AG20443 (cell line): ENCODE measurements around the gene RASA3.

Source experiments
- DNase-seq: peaks from one replicate; pipeline ENCODE4 v3.0.0; 2012; ENCODE audit warnings: low spot score, mixed read lengths

RASA3 gene

DNA sequence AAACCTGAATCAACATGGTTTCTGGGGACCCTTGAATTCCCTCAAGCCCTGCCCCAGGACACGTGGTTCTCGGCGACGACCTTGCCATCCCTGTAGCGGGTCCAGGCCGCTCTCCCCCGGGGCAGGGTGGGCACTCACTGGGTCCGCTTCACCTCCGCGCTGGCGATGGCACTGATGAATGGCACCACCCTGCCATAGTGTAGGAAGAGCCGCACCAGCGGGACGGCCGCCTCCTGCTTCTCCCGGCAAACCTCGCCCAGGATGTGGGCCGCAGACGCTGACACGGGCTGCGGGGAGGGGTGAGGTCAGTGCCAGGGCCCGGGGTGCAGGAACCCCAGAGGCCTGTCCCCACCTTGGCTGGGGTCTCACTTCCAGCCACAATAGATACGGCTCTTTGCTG, 114.5 kb downstream of the RASA3 start:
- DNase-seq = no peak

DNA sequence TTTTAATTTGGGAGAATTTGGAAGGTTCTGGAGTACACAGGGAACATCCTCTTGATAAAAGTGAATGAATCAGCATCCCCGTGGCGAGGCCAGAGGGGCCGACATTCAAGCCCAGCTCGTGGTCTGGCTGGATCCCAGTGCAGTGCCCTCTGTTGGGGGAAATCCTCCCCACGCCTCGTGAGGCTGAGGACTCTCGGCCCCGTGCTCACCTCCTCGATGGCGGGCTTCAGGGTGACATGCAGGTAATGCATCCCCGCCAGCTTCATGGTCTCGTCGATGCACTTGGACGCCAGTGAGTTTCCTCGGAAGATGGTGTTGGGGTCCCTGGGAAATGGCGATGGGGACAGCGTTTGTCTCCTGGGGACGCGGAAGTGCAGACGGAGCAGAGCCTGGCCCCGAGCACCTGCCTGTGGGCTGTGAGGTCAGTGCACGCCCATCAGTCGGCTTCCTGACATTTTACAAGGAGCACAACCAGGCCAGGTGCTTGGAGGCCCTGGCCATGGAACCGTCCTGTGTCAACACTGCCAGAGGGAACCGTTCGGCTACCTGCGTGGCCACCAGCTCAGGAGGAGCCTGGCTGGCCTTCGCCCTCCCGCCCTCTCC, 115.3 kb downstream of the RASA3 start:
- peak; percentile 49 for DNase-seq

DNA sequence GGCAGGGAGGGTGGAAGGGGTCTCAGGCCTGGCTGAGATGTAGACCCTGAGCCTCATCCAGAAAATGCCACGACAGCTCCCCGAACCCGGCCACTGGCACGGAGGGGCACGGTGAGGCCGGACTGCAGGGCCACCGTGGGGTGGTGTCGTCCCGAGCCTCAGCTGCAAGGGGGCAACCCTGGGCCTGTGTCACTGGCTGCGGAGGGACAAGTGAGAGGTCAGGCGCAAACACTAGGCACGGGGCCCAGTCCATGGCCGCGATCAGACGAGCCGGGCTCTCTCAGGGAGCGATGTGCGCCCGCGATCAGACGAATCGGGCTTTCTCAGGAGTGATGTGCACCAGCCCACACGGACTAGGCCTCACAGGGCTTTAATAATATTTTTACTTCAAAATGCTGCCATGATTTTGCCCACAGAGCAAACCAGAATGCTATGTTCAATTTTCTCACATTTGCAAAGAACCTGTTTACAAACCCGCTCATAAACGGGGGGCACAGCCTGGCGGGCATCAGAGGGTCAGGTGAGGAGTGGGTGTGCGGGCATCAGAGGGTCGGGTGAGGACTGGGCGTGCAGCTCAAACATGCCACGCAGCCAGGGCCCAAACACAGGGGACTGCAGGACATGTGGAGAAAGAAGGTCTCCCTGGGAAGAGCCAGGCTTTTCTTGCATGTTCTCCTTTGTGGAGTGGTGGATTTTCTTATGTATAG, 115.9 kb downstream of the RASA3 start:
- DNase-seq = no peak

DNA sequence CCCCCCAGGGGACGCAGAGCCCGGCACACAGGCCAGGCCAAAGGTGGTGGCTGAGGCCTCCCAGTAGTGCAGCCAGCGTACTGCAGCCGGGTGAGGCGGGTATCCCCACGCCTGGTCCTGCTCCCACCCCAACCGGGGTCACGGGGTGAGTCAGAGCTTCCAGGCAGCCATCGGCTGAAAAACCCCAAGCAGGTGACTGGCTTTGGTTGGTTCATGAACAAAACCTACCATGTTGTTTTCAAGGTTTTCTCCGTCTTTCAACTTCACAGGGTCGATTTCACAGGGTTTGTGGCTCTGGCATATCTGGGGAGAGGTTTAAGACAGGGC, 116.5 kb downstream of the RASA3 start:
- DNase-seq = no peak

DNA sequence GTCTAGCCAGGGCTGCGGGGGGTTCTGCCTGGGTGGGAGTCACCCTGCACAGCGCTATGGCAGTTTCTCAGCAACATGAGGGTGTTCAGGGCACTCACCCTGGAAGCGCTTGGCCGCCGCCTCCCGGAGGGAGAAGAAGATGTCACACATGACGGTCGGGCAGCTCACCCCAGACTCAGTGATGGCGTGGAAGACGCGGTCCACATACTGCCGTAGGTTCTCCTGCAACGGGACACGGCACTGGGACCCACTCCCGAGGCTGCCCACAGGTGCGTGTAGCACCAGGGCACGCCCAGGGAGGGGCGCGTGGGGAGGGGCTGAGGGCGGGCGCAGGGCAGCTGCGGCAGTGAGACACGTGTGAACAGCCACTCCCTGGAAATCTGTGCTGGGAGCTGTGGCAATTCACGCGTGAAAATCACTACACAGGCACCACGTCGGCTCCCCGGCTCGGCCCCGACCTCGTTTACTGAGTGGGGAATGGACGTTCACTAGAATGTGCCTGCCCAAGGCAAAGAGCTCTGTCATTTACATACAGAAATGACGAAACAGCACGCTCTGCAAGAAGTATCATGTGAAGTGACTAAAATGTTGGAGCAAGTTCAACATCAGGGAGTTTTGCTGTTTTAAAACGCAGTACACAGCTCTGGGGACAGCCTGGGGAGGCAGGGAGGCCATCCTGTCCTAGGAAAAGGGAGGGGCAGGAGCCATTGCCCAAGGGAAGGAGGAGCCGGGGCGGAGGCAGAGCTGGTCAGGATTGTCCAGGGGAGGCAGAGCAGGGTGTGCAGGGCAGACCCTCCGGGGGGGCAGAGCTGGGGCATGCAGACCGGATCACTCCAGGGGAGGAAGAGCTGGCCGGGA, 117.1 kb downstream of the RASA3 start:
- peak; percentile 82 for DNase-seq

DNA sequence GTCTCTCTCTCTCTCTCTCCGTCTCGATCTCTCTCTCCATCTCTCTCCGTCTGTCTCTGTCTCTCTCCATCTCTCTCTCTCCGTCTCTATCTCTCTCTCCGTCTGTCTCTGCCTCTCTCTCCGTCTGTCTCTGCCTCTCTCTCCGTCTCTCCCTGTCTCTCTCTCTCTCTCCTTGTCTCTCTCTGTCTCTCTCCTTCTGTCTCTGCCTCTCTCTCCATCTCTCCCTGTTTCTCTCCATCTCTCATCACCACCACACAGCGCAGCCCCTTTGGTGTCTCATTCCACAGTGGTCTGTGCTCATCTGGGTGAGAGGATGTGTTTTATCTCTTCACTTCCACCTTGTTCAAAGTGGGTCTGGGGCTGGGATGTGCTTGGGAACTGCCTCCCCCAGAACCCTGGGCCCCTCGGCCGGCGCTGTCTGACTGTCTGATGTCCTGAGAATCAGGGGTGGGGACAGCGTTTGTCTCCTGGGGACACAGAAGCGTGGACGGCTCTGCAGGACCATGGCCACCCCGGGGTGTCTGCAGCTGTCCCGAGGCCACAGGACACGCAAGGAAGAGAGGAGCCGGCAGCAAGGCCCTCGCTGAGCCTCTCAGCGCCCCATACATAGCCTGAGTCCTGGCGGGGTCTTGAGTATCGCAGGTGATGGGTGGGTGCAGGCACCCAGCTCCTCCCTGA, 118.3 kb downstream of the RASA3 start:
- DNase-seq = no peak

DNA sequence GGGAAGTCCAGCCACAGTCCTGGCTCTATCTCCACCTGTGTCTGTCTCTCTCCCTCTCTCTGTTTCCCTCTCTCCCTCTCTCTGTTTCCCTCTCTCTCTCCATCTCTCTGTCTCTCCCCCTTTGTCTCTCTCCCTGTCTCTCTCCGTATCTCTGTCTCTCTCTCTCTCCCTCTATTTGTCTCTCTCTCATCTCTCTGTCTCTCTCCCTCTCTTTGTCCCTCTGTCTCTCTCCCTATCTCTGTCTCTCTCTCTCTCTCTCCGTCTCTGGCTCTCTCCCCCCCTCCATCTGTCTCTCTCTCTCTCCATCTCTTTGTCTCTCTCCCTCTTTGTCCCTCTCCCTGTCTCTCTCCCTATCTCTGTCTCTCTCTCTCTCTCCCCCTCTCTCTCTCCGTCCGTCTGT, 119.1 kb downstream of the RASA3 start:
- DNase-seq = no peak

DNA sequence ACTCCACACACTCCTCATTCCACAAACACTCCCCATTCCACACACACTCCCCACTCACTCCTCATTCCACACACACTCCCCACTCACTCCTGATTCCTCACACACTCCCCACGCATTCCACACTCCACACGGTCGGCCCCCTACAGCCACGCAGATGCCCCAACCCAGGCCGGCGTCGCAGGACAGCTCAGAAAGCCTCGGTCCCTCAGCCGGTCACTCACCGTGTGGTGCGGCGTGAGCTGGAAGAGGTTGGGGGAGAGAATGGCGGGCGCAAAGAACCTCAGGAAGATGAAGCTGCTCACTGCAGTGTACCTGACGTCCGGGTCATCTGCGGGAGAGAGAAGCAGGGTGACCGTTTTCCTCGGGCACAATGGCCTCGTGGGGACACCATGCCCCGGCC, 119.5 kb downstream of the RASA3 start:
- DNase-seq = no peak

DNA sequence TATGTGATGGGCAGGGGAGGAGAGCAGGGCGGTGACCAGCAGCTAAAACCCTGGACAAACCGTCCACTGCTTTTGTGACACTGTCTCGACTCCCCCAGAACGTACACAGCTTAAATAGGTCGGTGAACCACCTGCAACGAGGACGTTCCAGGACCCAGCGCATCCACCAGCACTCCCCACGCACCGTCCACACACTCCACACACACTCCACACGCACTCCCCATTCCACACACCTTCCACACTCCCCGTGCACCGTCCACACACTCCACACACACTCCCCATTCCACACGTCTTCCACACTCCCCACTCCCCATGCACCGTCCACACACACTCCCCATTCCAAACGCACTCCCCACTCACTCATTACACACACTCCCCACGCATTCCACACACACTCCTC, 120.3 kb downstream of the RASA3 start:
- no peak for DNase-seq

DNA sequence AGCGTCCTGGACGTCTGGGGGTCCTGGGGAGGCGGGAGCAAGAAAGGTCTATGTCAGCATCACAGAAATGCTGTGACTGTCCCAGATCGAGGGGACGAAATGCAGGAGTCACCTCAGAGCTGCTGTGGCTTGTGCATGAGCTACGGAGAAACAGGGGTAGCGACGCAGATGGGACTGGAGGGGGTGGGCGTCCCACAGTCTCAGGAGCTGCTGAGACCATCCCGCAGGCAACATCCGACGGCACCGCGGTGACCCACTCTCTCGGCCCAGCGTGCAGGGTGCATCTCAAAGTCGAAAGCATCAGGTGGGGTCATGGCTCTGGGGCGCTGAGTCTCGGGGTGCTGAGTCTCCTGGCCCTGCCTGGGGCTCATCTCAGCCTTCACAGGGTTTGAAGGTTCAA, 121.2 kb downstream of the RASA3 start:
- no peak for DNase-seq

DNA sequence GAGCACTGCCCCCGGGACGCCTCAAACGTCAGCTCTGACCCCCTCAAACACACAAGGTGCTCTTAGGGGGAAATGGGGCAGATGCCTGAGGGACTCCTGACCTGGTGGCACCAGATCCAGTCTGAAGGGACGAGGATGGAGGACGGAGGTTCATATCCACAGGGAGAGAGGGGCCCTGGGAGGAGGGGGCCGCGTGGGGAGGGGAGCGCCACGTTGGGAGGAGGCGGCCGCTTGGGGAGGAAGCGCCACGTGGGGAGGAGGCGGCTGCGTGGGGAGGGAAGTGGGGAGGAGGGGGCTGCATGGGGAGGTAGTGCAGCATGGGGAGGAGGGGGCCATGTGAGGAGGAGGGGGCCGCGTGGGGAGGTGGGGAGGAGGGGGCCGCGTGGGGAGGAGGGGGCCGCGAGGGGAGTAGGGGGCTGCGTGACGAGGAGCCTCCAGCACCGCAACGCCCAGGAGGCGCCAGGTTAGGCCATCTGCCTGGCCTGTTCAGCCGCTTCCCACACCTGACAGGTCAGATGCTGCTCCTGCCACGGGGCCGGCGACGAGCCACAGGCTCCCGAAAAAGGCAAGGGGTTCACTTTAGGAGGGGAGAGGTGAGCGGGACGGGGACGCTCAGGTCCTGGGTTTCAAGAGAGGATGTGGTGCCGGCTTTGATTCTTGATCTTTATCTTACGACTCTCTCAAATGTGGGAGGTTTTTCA, 121.9 kb downstream of the RASA3 start:
- DNase-seq = no peak

DNA sequence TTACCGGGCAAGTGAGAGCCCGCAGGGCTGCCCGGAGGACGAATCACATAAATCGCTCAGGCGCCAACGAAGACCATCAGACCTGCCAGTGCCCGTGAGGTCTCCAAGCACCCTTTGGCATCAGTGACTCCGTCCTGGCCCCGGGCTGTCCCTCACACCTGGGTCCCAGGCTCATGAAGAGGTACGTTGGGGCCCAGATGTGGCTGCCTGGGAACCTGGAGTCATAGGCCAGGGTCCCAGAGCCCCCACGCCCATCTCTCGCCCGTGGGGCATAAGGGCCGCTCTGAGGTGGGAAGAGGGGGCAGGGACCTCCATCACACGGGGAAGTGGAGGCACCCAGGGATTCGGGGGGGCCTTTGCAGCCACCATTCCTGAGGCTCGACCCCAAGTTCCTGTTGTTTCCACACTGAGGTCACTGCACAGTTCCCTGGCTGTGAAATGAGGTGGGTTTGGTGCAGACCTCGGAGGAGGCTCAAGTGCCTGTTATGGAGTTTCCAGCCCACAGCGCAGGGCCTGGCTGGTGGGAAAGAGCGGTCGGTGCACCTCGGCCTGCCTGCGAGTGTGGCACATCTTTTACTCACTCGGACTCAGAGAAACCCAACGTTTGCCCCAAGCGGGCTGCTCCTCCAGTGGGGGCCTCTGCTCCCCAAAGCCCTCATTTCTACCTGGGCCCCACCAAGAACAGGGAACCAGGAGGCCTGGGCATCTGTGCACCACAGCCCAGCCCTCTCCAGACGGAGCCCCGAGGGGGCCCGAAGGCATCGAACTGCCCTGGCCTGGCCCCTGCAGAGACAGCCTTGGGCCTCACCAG, 122.6 kb downstream of the RASA3 start:
- no peak for DNase-seq

DNA sequence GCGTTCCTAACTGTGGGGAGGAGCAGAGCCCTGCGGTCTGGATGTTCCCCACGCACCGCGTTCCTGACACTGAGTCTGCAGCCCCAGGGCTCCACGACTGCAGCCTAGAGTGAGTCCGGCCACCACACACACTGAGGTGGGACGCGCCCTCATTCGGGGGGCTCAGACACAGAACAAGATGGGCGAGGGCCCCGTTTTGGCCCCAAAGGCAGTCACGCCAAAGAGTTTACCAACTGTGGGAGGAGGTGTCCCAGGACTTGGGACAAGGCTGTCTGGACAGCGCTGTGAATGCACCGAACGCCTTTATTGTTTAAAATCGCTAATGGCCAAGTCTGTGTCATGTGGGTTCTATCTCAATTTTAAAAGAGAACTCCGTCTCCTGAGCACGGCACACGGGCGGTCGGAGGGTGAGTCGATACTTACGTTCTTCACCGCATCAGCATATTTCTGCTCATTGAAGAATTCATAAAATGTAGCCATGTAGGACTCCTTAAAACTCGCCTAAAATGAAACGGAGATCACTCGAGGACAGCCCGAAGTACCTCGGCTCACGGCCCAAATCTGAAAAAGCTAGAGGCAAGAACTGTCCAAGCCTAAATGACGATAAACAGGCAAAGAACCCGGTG, 123.3 kb downstream of the RASA3 start:
- no peak for DNase-seq

DNA sequence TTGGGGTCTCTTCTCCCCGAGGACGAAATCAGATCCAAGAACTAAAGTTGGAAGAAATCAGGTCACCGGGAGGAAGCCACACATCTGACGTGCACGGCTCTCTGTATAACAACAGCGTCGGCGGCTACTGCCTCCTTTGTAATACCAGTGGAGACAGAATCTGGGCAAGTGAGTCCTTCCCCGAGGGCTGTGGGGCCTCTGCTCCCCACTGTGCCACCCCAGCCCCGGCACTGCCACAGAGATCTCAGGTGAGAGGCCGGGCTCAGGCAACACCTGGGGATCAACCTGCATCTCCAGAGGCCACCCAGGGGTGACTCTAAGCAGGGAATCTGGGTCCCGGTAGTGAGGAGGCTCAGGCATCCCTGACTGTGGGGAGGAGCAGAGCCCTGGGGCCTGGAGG, 124.9 kb downstream of the RASA3 start:
- no peak for DNase-seq

DNA sequence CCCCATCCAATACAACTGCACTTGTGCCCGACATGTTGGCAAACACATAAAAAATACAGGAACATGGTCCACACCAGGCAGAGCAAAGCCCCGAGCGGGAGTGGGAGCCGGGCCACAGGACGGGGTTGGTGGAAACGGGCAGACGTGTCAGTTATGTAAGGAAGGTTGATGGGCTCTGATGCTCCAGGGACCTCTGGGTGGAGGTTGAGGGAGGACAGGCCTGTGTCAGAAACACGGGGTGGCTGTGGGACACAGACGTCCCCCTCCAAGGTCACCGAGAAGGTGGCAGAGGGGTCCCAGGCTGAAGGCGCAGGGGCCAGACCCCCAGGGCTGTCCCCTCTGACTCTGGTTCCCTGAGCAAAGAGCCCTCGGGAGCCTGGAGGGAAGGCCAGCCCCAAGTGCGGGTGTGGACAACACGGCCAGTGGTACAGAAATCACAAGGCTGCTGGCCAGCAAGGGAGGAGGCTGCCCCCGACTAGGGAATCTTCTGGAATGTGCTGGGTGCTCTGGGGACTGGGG, 127.2 kb downstream of the RASA3 start:
- DNase-seq = no peak

DNA sequence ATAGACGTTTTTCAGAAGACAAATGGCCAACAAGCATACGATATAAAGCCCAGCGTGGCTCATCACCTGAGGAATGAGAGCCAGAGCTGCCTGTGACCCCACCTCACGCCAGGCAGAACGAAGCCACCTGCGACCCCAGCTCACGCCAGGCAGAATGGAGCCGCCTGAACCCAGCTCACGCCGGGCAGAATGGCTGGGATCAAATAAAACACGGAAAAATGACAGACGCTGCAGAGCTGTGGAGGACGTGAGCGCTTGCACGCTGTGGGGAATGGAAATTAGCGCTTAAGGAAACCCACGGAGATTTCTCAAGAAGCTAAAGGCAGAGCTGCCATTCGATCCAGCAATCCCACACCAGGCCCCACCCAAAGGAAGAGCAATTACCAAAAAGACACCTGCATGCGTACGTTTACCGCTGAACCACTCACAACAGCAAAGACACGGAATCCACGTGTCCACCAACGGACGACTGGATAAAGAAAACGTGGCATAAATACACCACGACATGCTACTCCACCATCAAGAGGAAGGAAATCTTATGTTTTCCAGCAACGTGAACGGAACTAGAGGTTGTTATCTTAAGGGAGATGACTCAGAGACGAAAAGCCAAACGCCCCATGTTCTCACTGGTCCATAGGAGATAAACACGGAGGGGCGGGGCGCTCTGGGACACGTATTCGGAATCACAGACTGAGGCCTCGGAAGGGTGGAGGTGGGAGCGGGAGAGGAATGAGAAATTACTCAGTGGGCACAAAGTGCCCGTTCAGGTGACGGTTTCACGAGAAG, 127.8 kb downstream of the RASA3 start:
- no peak for DNase-seq

DNA sequence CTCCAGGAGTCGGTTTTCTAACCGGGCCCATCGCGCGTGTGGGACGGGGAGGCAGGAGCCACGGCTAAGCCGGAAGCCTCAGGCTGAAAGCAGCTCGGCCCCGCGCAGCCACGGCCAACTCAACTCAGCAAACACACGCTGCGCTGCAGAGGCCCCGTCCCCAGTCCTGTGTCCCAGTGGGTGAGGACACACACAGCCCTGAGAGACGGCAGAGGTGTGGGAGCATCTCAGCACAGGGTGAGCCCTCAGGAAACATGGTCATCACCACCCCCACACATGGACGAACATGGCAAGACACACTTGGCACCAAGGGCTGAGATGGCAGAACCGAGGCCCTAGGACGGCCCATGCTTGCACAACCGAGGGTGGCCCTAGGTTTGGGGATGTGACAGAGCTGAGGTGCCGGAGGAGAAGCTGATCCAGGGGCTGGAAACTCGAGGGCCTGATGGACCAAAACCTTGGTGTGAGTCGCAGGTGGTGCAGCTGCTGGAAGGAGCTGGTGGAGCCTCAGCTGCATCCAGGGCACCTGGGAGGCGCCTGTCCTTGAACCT, 129.6 kb downstream of the RASA3 start:
- no peak for DNase-seq

DNA sequence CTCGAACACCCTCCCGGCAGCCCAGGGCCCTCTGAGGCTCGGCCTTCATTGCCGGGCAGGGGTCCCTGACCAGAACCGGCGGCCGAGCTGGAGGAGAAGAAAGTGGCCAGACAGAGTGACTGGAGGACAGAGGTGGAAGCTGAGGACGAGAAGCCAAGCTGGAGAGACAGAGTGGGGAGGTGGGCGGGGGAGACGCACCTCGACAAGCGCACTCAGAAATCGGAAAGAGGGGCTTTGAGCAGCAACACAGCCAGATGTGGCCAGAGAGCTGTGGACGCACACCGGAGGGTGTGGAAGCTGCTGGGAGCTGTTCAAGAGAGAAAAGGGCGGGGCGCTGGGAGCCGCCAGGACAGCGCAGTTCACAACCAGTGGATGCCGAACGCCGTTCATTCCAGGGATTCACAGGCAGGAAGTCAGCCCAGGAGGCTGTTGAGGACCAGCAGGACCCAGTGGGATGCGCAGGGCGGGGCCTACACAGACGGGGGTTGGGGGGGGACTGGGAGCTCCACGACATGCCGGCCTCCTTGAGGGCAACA, 130.3 kb downstream of the RASA3 start:
- DNase-seq = no peak

DNA sequence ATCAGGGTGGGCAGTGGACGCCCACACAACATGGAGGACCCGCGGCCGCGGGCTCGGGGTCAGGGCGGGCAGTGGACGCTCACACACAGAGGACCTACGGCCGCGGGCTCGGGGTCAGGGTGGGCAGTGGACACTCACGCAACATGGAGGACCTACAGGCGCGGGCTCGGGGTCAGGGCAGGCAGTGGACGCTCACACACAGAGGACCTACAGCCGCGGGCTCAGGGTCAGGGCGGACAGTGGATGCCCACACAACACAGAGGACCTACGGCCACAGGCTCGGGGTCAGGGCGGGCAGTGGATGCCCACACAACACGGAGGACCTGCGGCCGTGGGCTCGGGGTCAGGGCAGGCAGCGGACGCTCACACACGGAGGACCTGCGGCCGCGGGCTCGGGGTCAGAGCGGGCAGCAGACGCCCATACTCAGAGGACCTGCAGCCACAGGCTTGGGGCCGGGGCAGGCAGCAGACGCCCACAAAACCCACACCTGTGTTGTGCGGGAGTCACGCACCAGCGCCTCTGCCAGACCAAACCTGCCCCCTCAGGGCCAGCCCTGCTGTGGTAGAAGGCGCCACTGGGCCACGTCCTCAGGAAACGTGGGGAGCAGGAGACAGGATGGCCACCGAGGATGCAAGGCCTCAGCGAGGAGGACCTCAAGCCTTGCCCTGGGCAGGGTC, 131.0 kb downstream of the RASA3 start:
- DNase-seq = no peak
